GM18526 (cell line): ENCODE measurements around the gene ST14.

Source experiments
- POLR2A ChIP-seq: IDR thresholded peaks from 3 replicates; pipeline ENCODE4 v1.6.1; 2011; ENCODE audit not compliant: insufficient read length; ENCODE audit errors: extremely low read depth

The ST14 gene

GRCh38 chr11:130151196-130151595 is 8.4 kb upstream of the ST14 start:
- no peak for TF ChIP-seq POLR2A

DNA sequence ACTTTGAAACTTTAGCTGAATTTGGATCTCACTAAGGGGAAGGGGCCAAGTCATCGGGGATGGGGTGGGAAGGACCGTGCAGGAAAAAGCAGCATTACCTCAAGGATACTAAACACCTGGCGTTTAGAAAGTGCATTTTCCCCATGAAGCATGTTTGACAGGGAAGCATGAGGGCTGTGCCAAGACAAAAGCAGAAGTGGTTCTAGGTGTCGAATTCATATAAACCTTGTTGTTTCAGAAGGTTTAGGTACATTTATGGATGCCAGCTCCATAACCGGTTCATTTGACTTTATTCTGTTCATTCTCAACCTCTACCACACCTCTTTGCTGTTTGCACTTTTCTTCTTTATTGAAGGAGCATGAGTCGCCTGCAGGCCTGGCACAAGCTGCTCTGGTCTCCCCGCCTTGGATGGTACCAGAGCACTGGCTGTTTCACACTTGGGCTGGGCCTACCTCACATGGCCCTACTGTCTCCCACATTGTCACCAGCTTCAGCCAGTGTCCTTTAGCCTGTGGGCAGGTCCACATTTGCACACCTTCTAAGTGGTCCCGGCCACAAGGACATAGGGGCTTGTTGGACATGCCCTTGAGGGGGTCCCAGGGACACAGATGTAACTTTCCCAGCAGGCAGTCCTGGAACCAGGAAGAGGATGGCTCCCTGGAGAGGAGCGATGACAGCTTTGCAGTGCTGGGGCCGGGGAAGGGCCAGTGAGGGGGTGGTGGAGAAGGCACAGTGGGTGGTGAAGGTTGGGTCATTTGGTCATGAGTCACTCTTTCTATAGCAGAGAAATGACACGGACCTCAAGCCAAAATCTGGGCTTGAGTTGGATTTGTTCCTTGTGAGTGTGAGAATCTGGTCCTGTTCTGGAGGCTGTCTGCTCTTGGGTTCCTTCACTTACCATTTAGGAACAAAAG is 3.2 kb upstream of the ST14 start:
- no peak for TF ChIP-seq POLR2A

DNA sequence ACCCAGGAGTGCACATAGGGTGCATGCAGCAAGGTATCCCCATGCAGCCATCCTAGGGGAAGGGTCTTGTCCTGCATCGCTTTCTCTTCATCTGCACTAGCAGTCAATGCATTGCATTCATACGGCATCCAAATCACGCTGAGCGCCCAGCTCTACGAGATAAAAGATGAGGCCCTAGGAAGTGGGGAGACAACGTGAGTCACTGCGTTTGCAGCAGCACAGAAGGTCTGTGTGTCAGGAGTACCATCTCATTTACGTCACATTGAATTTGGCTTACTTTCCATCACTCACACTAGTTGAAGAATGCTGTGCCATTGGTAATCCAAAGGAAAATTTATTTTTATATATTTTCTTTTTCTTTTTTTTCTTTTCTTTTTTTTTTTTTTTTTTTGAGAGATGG is 2.5 kb upstream of the ST14 start:
- TF ChIP-seq POLR2A = no peak

DNA sequence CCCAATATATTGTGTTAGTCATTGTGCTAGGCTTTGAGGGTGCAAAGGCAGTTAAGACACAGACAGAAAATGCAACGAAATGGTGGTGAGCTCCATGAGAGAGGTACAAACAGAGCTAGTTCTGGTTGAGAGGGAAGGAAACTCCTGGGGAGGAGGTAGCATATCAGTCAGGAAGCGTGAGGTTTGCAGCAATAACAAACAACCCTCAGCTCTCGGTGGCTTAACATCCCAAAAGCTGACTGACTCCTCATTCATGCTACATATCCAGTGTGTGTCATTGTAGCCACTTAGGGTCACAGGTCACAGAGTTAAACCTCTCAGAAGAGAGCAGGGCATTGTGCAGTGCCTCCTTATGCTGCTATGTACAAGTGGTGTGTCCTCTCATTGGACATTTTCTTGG is 1.7 kb upstream of the ST14 start:
- TF ChIP-seq POLR2A = no peak

- TF ChIP-seq POLR2A = no peak
These were observed 443 bp upstream of the ST14 start for GRCh38 chr11:130159139-130159538.

GRCh38 chr11:130160498-130161155 is 1.0 kb downstream of the ST14 start:
- TF ChIP-seq POLR2A = no peak

- no peak for TF ChIP-seq POLR2A
These were observed 2.0 kb downstream of the ST14 start for GRCh38 chr11:130161441-130162145.

- no peak for TF ChIP-seq POLR2A
These were observed 3.2 kb downstream of the ST14 start for GRCh38 chr11:130162733-130163132.

DNA sequence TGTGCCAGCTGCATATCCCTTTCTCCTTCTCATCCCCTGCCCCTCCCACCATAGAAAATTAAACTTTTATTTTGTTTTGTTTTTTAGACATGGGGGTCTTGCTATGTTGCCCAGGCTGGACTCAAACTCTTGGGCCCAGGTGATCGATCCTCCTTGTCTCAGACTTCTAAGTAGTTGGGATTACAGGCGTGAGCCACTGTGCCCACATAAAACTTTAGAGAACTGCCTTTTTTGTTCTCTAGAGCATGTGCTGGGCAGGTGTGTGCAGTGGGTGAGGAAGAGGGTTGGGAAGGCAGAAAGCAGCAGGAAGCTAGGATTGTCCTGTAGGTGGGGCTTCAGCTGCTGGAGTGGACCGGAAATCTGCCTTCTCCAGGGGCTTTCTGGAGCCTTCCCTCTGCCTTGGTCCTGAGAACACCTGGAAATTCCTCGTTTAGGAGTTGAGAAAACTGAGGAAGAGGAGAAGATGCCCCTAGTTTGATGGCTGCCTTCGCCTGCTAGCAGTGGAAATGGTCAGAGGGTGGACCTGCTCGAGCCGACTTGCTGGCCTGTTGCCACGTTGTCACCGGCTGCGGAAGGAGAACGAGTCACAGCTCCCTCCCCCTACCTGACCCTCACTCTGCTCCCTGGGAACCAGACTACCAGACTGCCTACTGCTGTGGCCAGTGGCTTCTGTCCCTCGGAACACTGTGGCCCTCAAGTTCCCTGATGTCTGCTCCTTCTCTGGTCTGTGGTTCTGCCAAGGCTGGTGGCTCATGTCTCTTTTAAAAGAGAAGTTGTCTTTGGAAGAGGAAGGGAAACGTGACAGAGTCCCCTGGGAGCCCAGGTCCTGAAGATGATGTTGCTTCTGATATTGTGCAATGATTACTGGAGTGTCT is 4.0 kb downstream of the ST14 start:
- TF ChIP-seq POLR2A = no peak

DNA sequence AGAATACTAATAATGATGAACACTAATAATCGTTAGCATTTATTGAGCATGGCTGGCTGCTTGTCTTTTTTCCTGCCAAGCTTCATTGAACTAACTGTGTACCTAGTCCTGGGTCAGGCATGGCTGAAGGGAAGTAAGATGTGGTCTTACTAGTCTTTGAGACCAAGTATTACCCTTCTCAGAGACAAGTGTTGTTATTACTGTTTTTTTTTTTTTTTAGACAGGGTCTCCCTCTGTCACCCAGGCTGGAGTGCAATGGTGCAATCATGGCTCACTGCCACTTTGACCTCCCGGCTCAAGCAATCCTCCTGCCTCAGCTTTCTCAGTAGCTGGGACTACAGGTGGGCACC is 4.6 kb downstream of the ST14 start:
- no peak for TF ChIP-seq POLR2A

DNA sequence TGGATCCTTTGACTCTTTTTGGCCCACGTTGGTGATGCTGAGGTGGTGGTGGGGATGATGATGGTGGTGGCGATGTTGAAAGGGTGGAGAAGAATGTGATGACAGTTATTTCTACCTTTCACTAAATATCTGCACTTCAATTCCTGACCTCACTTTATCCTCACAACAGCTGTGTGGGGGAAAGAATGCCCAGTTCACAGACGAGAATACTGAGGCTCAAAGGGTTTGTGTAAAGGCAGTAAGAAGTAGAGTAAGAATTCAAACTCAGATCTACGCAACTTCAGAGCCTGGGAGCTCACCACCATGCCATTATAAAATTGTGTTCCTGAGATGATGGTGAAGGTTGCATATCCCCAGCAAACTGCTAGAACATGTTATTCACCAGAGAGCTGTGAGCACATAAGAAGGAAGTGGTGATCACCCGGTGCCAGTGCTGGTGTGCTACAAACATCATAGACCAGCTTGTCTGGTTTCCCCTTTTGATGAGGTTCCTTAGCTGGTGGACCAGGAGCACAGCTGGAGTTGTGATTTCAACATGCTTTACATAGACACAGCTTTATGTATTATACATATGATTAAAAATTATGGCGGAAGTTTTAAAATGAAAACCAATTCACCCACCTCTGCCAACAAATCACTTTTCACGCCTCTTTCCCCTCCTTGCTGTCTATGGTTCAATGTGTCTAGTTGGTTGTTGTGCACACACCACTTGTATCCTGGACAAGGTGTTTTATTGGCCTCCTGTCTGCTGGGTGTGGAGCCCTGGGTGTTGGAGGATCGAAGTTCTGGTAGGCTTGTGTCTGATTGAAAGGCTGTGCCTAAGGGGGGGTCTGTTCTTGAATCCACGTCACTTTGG is 6.2 kb downstream of the ST14 start:
- no peak for TF ChIP-seq POLR2A

DNA sequence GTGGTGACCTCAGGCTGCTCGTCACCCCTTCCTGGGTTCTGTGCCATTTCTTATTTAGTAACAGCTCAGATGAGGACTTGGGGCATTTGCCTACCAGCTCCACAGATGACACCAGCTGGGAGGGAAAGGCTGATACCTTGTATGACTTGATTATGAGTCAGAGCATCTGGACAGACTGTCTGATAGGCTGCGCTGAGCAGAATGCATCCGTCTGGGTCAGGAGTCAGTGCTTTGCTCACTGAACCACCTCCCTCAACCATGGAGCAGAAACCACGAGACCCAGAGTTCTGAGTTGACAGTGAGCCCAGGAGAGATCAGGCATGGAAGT is 6.8 kb downstream of the ST14 start:
- no peak for TF ChIP-seq POLR2A

- TF ChIP-seq POLR2A = no peak
These were observed 7.6 kb downstream of the ST14 start for GRCh38 chr11:130167146-130167545.

GRCh38 chr11:130168105-130168504 is 8.5 kb downstream of the ST14 start:
- no peak for TF ChIP-seq POLR2A

DNA sequence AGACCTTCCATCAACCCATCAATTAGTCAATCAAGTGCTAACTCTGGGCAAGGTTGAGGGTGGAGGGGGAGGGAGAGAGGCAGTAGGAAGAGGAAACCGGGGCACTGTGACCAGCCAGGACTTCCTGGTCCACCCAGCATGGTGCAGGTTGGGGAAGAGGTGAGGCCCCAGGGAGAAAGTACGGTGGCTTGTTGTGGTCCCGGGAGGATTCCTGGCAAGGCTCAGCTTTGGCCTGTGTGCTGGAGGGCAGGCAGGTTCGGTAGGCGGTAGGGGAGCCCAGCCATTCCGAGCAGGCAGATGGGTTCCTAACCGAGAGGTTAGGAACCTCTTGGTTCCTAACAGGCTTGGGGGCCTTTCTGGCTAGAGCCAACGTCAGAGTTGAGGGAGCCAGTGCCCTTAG is 10.8 kb downstream of the ST14 start:
- TF ChIP-seq POLR2A = no peak

DNA sequence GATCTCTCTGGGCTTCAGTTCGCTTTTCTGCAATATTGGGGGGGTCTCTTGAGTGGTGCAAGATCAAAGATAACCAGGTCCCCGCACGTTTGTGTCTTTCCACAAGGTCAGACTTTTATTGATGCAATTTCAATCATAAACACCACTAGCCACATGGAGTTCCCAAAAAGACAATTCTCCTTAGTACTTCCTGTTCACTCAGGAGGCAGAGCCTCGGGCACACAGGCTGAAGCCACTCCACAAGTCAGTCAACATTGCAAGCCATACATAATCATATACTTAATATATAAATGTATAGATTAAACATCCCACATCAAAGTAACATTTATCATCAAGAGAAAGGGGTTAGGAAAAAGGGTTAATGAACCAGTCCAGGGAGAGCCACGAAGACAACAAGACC is 12.0 kb downstream of the ST14 start:
- TF ChIP-seq POLR2A = no peak
